ENCODE results near the gene MAST2.

The MAST2 gene

DNA sequence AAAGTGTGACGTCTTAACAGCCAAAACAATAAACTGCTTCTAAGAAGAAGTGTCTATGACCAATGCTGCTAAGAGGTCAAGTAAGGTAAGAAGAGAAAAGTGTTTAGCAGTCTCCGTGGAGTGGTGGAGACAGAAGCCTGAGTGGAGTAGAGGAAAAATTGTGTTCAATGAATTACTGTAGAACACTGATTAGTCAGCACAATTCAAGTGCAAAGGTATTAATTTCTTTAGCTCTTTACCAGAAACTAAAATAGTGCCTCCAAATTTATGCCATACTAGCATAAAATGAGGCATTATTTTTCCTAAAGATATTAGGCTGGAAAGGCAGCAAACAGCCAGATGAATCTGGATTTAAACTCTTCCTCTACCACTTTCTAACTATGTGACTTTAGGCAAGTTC lies 272.9 kb downstream of the MAST2 start:
- TF ChIP-seq, protein P1, sequence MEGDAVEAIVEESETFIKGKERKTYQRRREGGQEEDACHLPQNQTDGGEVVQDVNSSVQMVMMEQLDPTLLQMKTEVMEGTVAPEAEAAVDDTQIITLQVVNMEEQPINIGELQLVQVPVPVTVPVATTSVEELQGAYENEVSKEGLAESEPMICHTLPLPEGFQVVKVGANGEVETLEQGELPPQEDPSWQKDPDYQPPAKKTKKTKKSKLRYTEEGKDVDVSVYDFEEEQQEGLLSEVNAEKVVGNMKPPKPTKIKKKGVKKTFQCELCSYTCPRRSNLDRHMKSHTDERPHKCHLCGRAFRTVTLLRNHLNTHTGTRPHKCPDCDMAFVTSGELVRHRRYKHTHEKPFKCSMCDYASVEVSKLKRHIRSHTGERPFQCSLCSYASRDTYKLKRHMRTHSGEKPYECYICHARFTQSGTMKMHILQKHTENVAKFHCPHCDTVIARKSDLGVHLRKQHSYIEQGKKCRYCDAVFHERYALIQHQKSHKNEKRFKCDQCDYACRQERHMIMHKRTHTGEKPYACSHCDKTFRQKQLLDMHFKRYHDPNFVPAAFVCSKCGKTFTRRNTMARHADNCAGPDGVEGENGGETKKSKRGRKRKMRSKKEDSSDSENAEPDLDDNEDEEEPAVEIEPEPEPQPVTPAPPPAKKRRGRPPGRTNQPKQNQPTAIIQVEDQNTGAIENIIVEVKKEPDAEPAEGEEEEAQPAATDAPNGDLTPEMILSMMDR (conservative IDR thresholded peaks at IDR 0.05) = no peak
- TF ChIP-seq ZFX (IDR thresholded peaks at IDR 0.05) = no peak
- H3K27ac ChIP-seq = no peak overlapping the region

DNA sequence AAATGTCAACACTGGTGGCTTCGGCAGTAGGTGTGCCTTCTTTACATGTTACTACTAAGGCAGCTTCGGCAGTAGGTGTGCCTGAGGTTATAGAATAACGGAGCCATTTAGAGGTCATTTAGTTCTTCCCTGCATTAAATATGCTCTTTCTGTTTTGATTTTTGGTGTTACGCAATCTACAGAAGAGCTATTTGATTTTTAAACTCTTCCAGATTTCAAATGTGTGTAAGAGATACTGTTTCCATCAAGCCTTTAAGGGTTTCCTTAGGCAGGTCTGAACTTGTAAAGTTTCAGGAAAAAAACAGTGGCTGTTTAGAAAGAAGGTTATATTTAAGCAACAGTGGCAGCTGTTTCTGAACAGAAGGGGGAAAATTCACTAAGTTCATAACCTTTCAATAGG lies 274.2 kb downstream of the MAST2 start:
- no peak for TF ChIP-seq ZFX (IDR thresholded peaks at IDR 0.05)
- TF ChIP-seq, protein P1 (conservative IDR thresholded peaks at IDR 0.05) = no peak

GRCh38 chr1:46080257-46080656 lies 276.8 kb downstream of the MAST2 start:
- TF ChIP-seq, protein P1 (conservative IDR thresholded peaks at IDR 0.05) = no peak
- no peak for TF ChIP-seq ZFX (IDR thresholded peaks at IDR 0.05)
- no peak overlapping the region for H3K27ac ChIP-seq

More for the DNA sequence above, 274.2 kb downstream of the MAST2 start:
- H3K27ac ChIP-seq = no peak overlapping the region

DNA sequence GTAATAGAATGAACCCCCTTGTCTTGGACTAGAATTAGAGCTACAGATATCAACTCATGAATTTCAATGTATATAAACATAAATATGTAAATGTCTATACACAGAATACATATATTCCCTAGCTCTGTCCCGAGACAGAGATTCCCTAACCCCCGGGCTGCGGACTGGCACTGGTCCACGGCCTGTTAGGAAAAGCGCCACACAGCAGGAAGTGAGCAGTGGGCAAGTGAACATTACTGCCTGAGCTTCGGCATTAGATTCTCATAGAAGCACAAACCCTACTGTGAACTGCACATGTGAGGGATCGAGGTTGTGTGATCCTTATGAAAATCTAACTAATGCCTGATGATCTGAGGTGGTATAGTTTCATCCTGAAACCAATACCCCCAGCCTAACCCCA lies 277.8 kb downstream of the MAST2 start:
- TF ChIP-seq, protein P1 (conservative IDR thresholded peaks at IDR 0.05) = no peak
- TF ChIP-seq ZFX (IDR thresholded peaks at IDR 0.05) = no peak
- no peak overlapping the region for H3K27ac ChIP-seq

DNA sequence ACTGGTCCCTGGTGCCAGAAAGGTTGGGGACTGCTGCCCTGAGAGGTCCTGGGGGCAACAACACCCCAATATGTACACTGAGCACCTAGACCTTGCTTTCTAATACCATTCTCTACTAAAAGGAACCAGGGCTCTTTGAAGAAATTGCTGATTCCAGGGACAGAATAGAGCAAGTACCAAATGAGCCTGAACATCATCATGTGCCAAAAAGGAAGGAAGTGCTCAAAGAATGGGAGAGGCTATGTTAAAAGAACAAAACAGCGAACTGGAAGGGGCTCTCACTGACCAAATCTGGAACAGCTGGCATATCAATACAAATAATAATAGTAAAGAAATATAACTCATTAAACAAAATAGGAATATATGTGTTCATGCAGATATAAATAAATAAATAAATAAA lies 278.2 kb downstream of the MAST2 start:
- H3K27ac ChIP-seq = no peak overlapping the region

GRCh38 chr1:46083579-46083978 lies 280.2 kb downstream of the MAST2 start:
- no peak overlapping the region for H3K27ac ChIP-seq
- no peak for TF ChIP-seq ZFX (IDR thresholded peaks at IDR 0.05)
- TF ChIP-seq, protein P1 (conservative IDR thresholded peaks at IDR 0.05) = no peak

More for the DNA sequence above, 278.2 kb downstream of the MAST2 start:
- TF ChIP-seq ZFX (IDR thresholded peaks at IDR 0.05) = no peak
- TF ChIP-seq, protein P1 (conservative IDR thresholded peaks at IDR 0.05) = no peak

DNA sequence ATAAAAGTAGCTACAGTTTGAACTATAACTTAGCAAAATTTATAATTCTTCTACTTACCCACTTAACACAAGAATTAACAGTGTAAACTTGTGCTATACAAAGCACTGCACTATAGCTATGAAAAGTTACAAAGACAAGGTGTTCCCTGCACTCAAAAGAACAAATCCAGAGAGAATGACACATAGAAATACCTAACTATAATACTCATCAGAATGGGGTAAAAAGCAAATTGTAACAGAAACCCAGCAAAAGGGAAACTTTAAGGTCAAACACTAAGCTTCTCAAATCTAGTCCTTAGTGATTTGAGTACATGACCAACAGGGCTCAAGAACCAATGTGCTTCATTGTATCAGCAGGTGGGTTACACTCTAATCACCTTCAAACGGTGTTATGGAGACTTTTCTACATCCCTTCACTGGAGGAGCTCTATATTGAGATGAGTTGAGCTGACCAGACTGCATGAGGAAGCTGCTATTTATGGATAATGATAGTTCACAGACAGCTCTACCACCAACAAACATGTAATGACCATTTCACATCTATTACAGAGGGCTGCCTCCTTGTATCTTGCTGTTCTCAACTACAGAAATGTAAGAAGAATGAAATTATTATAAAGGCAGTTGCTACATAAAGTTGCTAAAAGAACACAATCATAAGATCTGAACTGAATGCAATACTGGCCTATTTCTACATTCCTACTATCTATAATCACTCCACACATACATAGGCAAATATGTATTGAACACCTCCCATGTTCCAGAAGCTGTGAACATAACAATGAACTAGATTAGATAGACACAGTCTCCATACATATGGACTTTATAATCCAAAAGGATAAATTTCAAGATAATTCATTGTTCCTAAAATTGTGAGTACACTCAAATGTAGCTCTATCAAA lies 281.4 kb downstream of the MAST2 start:
- no peak overlapping the region for H3K27ac ChIP-seq
- no peak for TF ChIP-seq ZFX (IDR thresholded peaks at IDR 0.05)

Data from C4-2B (cell line).